Vagina (tissue), 2 donors: ENCODE measurements around the gene CCNT2. TPM values are rescaled to one million over a fixed set of nuclear protein-coding genes. Genes with fewer than 3 reads are reported as not detected.

ENCODE experiments used
- DNase-seq, 2 donors: peaks; one replicate each; pipeline ENCODE4 v3.0.0-alpha.2; 2017; ENCODE audit errors: extremely low spot score in 2 of 2
- H3K27ac ChIP-seq: fragments of 200-600 bp; sonication (generic); one replicate; pipeline ENCODE4 v1.5.1; 2019
- H3K27me3 ChIP-seq: fragments of 200-600 bp; sonication (generic); one replicate; pipeline ENCODE4 v1.5.1; 2019
- H3K36me3 ChIP-seq, 2 donors: fragments of 200-600 bp; sonication (generic); one replicate each; pipeline ENCODE4 v1.5.1; 2017 to 2019
- H3K4me1 ChIP-seq: fragments of 200-600 bp; sonication (generic); one replicate; pipeline ENCODE4 v1.5.1; 2019
- H3K4me3 ChIP-seq, 2 donors: fragments of 200-600 bp; sonication (generic); 1 replicate in 1 of 2; 2 replicates in 1 of 2; pipeline ENCODE4 v1.5.1; 2016 to 2019
- H3K9me3 ChIP-seq: fragments of 200-600 bp; sonication (generic); one replicate; pipeline ENCODE4 v1.5.1; 2019
- CTCF ChIP-seq, 3 experiments: fragments of 450-650 bp in 2 of 3; fragments of 200-600 bp in 1 of 3; sonication (generic) in 1 of 3; IDR thresholded peaks; one replicate each; pipeline ENCODE4 v1.5.1; 2017 to 2019; ENCODE audit warnings: antibody characterized with exemption in 3 of 3, mild to moderate bottlenecking in 2 of 3, moderate library complexity in 2 of 3
- POLR2A ChIP-seq, 2 donors: fragments of 450-650 bp; IDR thresholded peaks; one replicate each; pipeline ENCODE4 v1.6.1; 2017; ENCODE audit warnings: antibody characterized with exemption in 2 of 2, mild to moderate bottlenecking in 2 of 2, moderate library complexity in 2 of 2
- POLR2AphosphoS5 ChIP-seq, 2 donors: sonication (generic); formaldehyde crosslinking; IDR thresholded peaks; one replicate each; pipeline ENCODE4 v1.9.0; 2017; ENCODE audit warnings: antibody characterized with exemption in 2 of 2, mild to moderate bottlenecking in 2 of 2, low read depth in 1 of 2; ENCODE audit not compliant: insufficient read depth in 1 of 2
- intact Hi-C: fragments of 100-400 bp; cut with DNase I; formaldehyde crosslinking; loops from one replicate; pipeline ENCODE4 v1.15.1; 2023
- total RNA-seq: library from RNA; depleted of rRNA; stranded (reverse); fragments of >200 nt; gene quantifications from one replicate; pipeline ENCODE4 v1.2.3, GENCODE V29; 2016

The CCNT2 gene
- total RNA-seq, 1 donor from 2014 or later = 34.6 TPM

DNA sequence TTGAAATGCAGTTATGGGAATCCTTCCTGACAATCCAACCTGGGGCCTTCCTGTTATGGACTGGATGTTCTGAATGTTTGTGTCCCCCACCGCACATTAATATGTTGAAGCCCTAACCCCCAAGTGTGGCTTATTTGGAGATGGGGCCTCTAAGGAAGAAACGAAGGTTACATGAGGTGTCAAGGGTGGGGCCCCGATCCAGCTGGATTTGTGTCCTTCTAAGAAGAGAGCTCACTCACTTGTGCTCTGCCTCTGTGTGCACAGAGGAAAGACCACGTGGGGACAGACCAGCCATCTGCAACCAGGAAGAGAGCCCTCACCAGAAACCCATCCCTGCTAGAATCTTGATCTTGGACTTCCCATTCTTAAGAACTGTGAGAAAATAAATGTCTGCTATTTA, 84.2 kb downstream of the CCNT2 start:
- intact Hi-C loops = no loop called here
- Histone ChIP-seq H3K4me1 (no peaks in the 10 kb centered on the region), H3K9me3 (no peaks in the 10 kb centered on the region), H3K27ac (no peak overlapping the region), H3K27me3 (no peaks in the 10 kb centered on the region), H3K4me3 (no peak overlapping the region), H3K36me3 (no peaks in the 10 kb centered on the region)
- TF ChIP-seq POLR2AphosphoS5 (IDR thresholded peaks at IDR 0.05; ENCODE audit: insufficient read depth in 1 of 2, low read depth in 1 of 2) = no peak
- TF ChIP-seq CTCF (IDR thresholded peaks at IDR 0.05) = no peak
- no peak for TF ChIP-seq POLR2A (IDR thresholded peaks at IDR 0.05)
- DNase-seq = no peak

- H3K36me3 ChIP-seq = no peaks in the 10 kb centered on the region
- no peaks in the 10 kb centered on the region for H3K4me1 ChIP-seq
- no peak overlapping the region for H3K27ac ChIP-seq
- no peak overlapping the region for H3K4me3 ChIP-seq
- intact Hi-C loops = no loop called here
- DNase-seq = no peak
- no peaks in the 10 kb centered on the region for H3K27me3 ChIP-seq
- H3K9me3 ChIP-seq = no peaks in the 10 kb centered on the region
- TF ChIP-seq POLR2A (IDR thresholded peaks at IDR 0.05) (no peak), POLR2AphosphoS5 (IDR thresholded peaks at IDR 0.05; ENCODE audit: insufficient read depth in 1 of 2, low read depth in 1 of 2) (no peak), CTCF (IDR thresholded peaks at IDR 0.05) (peak; percentile 53 to 83 (median 80))
Measured at GRCh38 chr2:135004005-135004746, 85.6 kb downstream of the CCNT2 start.

DNA sequence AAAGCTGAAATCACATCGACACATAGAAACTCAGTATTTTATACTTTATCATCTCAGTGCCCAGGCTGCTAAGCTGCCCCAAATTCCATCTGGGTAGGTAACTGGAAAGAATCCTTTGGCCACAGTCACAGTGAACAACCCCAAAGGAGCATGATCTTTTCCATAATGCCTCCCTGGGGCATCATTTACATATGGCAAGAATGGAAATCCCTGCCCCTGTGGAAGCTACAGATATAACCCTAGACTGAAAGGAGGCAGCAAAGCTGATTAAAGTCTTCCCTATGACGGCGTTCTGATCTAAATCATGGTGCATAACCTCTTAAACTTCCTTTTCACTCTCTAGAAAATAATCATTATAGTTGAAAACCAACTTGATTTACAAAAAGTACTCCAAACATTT, 87.1 kb downstream of the CCNT2 start:
- TF ChIP-seq CTCF (IDR thresholded peaks at IDR 0.05) = no peak
- no peak for TF ChIP-seq POLR2A (IDR thresholded peaks at IDR 0.05)
- no peak for TF ChIP-seq POLR2AphosphoS5 (IDR thresholded peaks at IDR 0.05; ENCODE audit: insufficient read depth in 1 of 2, low read depth in 1 of 2)
- H3K4me1 ChIP-seq = no peaks in the 10 kb centered on the region
- no peak overlapping the region for H3K27ac ChIP-seq
- H3K9me3 ChIP-seq = no peaks in the 10 kb centered on the region
- intact Hi-C loops = no loop called here
- no peaks in the 10 kb centered on the region for H3K36me3 ChIP-seq
- no peak for DNase-seq
- no peak overlapping the region for H3K4me3 ChIP-seq
- H3K27me3 ChIP-seq = no peaks in the 10 kb centered on the region

Other genes starting within 250 kb of the CCNT2 start
- not detected for gene TMEM163, start 199.8 kb upstream of the CCNT2 start, total RNA-seq
- gene ACMSD, start 80.2 kb upstream of the CCNT2 start, total RNA-seq = not detected
- gene MAP3K19, start 128.6 kb downstream of the CCNT2 start, total RNA-seq = not detected
- 44.9 TPM for gene RAB3GAP1, start 133.5 kb downstream of the CCNT2 start, total RNA-seq